Posterior vena cava (tissue), 2 donors: ENCODE results near the gene WSCD1. TPM values are rescaled to one million over a fixed set of nuclear protein-coding genes. Genes with fewer than 3 reads are reported as not detected.

Source experiments
- DNase-seq: peaks from one replicate; pipeline ENCODE4 v3.0.0-alpha.2; 2020; ENCODE audit warnings: low spot score
- intact Hi-C, 2 donors: fragments of 100-400 bp; cut with DNase I; formaldehyde crosslinking; loops; one replicate each; pipeline versions ENCODE4 v1.14.1 to v1.14.2; 2022 to 2023
- long read RNA-seq, 2 donors: library from polyadenylated mRNA; unstranded; transcript quantifications; one replicate each; pipeline ENCODE4 v2.0.0, GENCODE V29; 2020 to 2021
- total RNA-seq, 2 donors: library from RNA; stranded (reverse); fragmentation: NEBNext Ultra II Directional; extraction: Animal tissue kit (Norgen Biotek cat#: 25700); gene quantifications; one replicate each; pipeline ENCODE4 v1.2.1, GENCODE V29; 2021
- donor health status: DM: yes; HTN: yes; CAD: no.
- donor health status: DM: yes; HTN: yes; CAD: no.

The WSCD1 gene
- 1 to 10 TPM; 4.2 to 6.0 TPM for total RNA-seq
- long read RNA-seq, donor 1, full-length matches to known transcripts = 1 of 2 reads
- long read RNA-seq, donor 1, partial matches to known transcripts = 0 of 2 reads
- long read RNA-seq, donor 1, other reads (novel, unspliced or antisense) = 1 of 2 reads
- long read RNA-seq, donor 2, partial matches to known transcripts = 1 of 1 reads
- long read RNA-seq, donor 2, other reads (novel, unspliced or antisense) = 0 of 1 reads

- DNase-seq = no peak
These were observed at the start of gene WSCD1 for GRCh38 chr17:6069539-6070429. TSS of gene WSCD1 (plus strand) at chr17:6070379. CDS start at chr17:6080659, 10,280 bp downstream.

GRCh38 chr17:6021011-6021400, 49.2 kb upstream of the WSCD1 start:
- intact Hi-C loops = no loop called here
- DNase-seq = no peak

More at GRCh38 chr17:6069539-6070429, at the start of gene WSCD1:
- intact Hi-C loops = no loop called here

GRCh38 chr17:6021627-6022026, 48.6 kb upstream of the WSCD1 start:
- no peak for DNase-seq
- intact Hi-C loops = no loop called here

GRCh38 chr17:6023036-6023831, 46.9 kb upstream of the WSCD1 start:
- intact Hi-C loops = no loop called here
- DNase-seq = no peak

- no peak for DNase-seq
- intact Hi-C loops = no loop called here
These were observed 45.6 kb upstream of the WSCD1 start for GRCh38 chr17:6024576-6024975.

- intact Hi-C loops = no loop called here
These were observed 42.7 kb upstream of the WSCD1 start for GRCh38 chr17:6027342-6028024.

GRCh38 chr17:6028294-6028693, 41.9 kb upstream of the WSCD1 start:
- DNase-seq = no peak
- intact Hi-C loops = no loop called here

More at GRCh38 chr17:6027342-6028024, 42.7 kb upstream of the WSCD1 start:
- no peak for DNase-seq

- intact Hi-C loops = no loop called here
- no peak for DNase-seq
These were observed 34.3 kb upstream of the WSCD1 start for GRCh38 chr17:6035801-6036394.

- intact Hi-C loops = loop anchor here in 1 of 2 donors (2.0 kb wide), 1 partner anchor 22 kb away; no protein-coding TSS in a partner anchor
These were observed 29.7 kb upstream of the WSCD1 start for GRCh38 chr17:6040504-6040903.

GRCh38 chr17:6041246-6041645, 28.9 kb upstream of the WSCD1 start:
- no peak for DNase-seq
- intact Hi-C loops = loop anchor here in 1 of 2 donors (2.0 kb wide), 1 partner anchor 22 kb away; no protein-coding TSS in a partner anchor

More at GRCh38 chr17:6040504-6040903, 29.7 kb upstream of the WSCD1 start:
- no peak for DNase-seq

GRCh38 chr17:6043405-6043804, 26.8 kb upstream of the WSCD1 start:
- no peak for DNase-seq
- intact Hi-C loops = no loop called here

- intact Hi-C loops = no loop called here
These were observed 25.9 kb upstream of the WSCD1 start for GRCh38 chr17:6044261-6044660.

GRCh38 chr17:6045621-6046357, 24.4 kb upstream of the WSCD1 start:
- DNase-seq = no peak

More at GRCh38 chr17:6044261-6044660, 25.9 kb upstream of the WSCD1 start:
- no peak for DNase-seq

GRCh38 chr17:6046431-6046830, 23.7 kb upstream of the WSCD1 start:
- intact Hi-C loops = no loop called here
- DNase-seq = no peak

More at GRCh38 chr17:6045621-6046357, 24.4 kb upstream of the WSCD1 start:
- intact Hi-C loops = no loop called here

GRCh38 chr17:6046931-6047330, 23.2 kb upstream of the WSCD1 start:
- no peak for DNase-seq
- intact Hi-C loops = no loop called here

- no peak for DNase-seq
- intact Hi-C loops = no loop called here
These were observed 22.2 kb upstream of the WSCD1 start for GRCh38 chr17:6047966-6048365.

- intact Hi-C loops = no loop called here
These were observed 21.7 kb upstream of the WSCD1 start for GRCh38 chr17:6048486-6048885.

GRCh38 chr17:6052926-6053325, 17.3 kb upstream of the WSCD1 start:
- intact Hi-C loops = no loop called here

More at GRCh38 chr17:6048486-6048885, 21.7 kb upstream of the WSCD1 start:
- no peak for DNase-seq

More at GRCh38 chr17:6052926-6053325, 17.3 kb upstream of the WSCD1 start:
- no peak for DNase-seq
